Spleen (tissue), 7 donors: ENCODE data around the gene GNAZ.

Experiments used
- CTCF ChIP-seq, 11 experiments: fragments of 200-600 bp in 7 of 11; fragments of 450-650 bp in 4 of 11; sonication (generic) in 4 of 11; IDR thresholded peaks in 8 of 11; conservative IDR thresholded peaks in 3 of 11; 1 replicate in 7 of 11; 2 replicates in 4 of 11; pipeline versions ENCODE4 v1.4.0 to v1.8.0; 2016 to 2021; ENCODE audit warnings: antibody characterized with exemption in 11 of 11, inconsistent platforms in 4 of 11, mild to moderate bottlenecking in 1 of 11
- POLR2AphosphoS5 ChIP-seq, 3 donors: sonication (generic); formaldehyde crosslinking; IDR thresholded peaks; one replicate each; pipeline ENCODE4 v1.5.1; 2017; ENCODE audit warnings: antibody characterized with exemption in 3 of 3
- donor health status: DM: no; HTN: no; CAD: no; lungs with moderate emphysema.
- donor health status: DM: no; HTN: no; CAD: no.
- donor health status: DM: no; HTN: no; CAD: no.

GRCh38 chr22:23117891-23118646 lies 47.8 kb downstream of the GNAZ start:
- TF ChIP-seq CTCF (IDR thresholded peaks at IDR 0.05 in 8 of 11, conservative IDR thresholded peaks at IDR 0.05 in 3 of 11) (no peak), POLR2AphosphoS5 (IDR thresholded peaks at IDR 0.05) (no peak)
